HG03521 (cell line): ENCODE data around the gene CRISP1.
A peak's percentile ranks its signal among the peaks of the same experiment; 100 is the strongest.
"Not testable (repeated sequence)": the region's sequence is repeated elsewhere in the genome, so short reads cannot be mapped to it uniquely, and the experiment has no call there.

Experiments
- ATAC-seq: cut with Tn5 transposase; IDR thresholded peaks from one replicate; pipeline ENCODE4 v1.9.1; 2021; ENCODE audit warnings: mild to moderate bottlenecking, moderate library complexity; ENCODE audit not compliant: unreplicated experiment

CRISP1 gene

GRCh38 chr6:49847014-49847413 is 19.3 kb downstream of the CRISP1 start:
- no peak for ATAC-seq

DNA sequence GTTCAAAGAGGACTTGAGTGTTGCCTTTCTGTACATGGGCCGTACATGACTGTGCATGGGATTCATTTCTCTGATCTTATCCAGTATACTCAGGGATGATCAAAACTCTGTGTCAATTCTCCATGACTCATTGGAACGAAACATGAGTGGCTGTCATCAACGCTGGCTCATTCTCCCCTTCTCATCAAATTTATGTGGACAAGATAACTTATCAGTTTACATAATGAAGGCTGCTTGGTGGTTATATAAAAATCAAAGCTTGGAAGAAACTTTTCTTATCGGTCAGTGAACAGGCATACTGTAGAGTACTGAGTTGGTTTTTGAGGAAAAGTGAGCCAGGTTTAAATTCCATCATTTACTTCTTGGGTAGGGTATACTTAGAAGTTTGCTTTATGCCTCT is 24.9 kb downstream of the CRISP1 start:
- no peak for ATAC-seq

GRCh38 chr6:49839957-49840356 is 26.4 kb downstream of the CRISP1 start:
- ATAC-seq, result no peak

GRCh38 chr6:49839162-49839561 is 27.2 kb downstream of the CRISP1 start:
- no peak for ATAC-seq

GRCh38 chr6:49835140-49835539 is 31.2 kb downstream of the CRISP1 start:
- ATAC-seq, result no peak

DNA sequence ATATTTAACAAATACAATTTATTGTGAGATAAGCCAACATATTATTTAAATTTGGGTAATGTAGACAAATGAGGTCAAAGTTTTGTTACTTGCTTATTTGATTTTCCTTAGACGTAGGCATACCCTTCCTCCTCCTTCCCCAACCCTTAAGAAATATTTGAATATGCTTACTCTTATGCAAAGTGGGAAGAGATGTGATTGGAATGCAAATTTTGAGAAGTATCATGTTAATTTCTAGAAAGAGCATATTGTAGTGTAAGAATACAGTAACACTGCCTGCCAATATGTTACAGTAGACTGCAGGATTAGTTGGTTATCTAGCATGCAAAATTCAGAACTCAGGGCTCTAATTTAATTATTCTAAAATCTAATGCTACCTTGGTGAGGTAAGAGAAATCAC is 32.9 kb downstream of the CRISP1 start:
- ATAC-seq, result no peak

- peak; percentile 96 for ATAC-seq
Observed at GRCh38 chr6:49826743-49827406, 39.5 kb downstream of the CRISP1 start.

GRCh38 chr6:49815166-49815565 is 51.2 kb downstream of the CRISP1 start:
- no peak for ATAC-seq

DNA sequence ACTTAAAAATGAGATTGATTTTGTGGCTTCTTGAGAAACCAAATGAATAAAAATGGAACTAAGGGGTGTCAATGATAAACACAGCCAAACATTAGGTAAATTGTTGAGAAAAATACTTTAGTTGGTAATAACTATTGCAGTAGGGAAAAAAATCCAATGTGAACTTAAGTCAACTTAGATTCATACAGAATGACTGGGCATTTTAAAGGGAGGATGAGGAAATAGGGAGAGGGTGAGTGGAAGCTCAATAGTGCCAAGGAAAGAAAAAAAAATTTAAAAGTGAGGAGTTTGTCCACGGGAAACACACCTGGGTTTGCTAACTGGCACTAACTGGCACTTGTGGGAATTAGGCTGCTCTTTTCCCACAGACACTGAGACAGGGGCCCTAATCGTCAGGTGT is 53.1 kb downstream of the CRISP1 start:
- ATAC-seq, result no peak

GRCh38 chr6:49806145-49806544 is 60.2 kb downstream of the CRISP1 start:
- no peak for ATAC-seq

- no peak for ATAC-seq
Observed at GRCh38 chr6:49805246-49805645, 61.1 kb downstream of the CRISP1 start.

- ATAC-seq, result no peak
Observed at GRCh38 chr6:49801525-49801924, 64.8 kb downstream of the CRISP1 start.

DNA sequence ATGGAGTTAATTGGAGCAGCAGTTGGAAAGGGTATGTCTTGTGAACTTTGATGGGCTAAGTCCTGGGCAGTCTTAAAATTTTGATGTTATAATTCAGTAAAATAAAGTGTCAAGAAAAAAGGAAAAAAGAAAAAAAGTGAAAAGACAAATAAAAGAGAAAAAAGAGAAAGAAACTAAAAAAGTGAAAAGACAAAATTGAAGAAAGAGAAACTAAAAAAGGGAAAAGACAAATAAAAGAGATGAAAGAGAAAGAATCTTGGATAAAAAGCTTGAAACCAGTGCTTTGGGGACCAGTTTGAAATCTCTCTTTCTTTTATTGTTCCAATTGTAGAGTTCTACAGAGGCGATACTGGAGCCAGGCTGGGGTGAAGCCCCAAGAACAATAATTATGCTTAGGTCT is 67.2 kb downstream of the CRISP1 start:
- ATAC-seq, result no peak

GRCh38 chr6:49796842-49797455 is 69.4 kb downstream of the CRISP1 start:
- not testable (repeated sequence) for ATAC-seq

DNA sequence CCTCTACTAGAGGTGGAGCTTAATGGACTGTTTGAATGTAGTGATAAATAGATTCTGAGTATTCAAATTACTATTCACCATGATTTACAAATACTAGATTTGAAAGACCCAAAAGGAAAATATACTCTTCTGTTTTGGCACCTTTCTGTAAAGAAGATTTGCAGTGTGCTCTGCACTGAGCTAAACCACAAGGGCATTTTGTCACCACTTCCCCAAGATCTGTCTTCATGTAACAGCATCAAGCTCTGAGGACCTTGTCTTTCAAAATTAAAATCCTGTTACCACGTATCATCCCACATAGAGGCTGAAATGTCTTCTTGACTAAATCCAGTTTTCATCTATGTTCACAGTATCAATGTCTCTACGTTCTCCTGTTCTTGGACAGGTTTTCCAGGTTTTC is 76.0 kb downstream of the CRISP1 start:
- no peak for ATAC-seq

DNA sequence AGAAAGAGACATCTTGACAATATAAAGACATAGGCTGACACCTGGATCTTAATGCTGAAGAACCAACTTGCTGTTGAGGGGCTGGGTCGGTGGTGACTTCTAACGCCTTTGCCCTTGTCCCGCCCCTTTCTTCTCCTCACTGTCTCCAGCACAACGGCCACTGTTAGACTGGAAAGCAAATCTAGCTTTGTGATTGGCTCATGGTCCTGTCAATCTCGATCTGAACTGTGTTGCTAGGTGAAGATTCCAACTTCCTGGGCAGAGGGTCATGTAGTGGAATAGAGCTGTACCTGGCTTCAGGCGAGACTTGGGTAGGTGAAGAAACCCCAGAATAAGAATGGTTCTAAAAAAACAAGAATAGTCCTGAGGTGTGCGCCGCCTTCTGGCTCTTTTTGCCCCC is 79.2 kb downstream of the CRISP1 start, which contains the start of gene PGK2:
PGK2 (minus strand) TSS at position 110 of the 400 bp plus-strand sequence; CDS start at position 12, 98 bp downstream.
- ATAC-seq, result no peak

- no peak for ATAC-seq
Observed at GRCh38 chr6:49784272-49784671, 82.1 kb downstream of the CRISP1 start.
